HCT116 (cell line): ENCODE measurements around the gene C3orf70. TPM values are rescaled to one million over a fixed set of nuclear protein-coding genes. Genes with fewer than 3 reads are reported as not detected.

Experiments used
- ATAC-seq: fragments of 200-7000 bp; cut with Tn5 transposase; 2 replicates; pipeline ENCODE4 v1.9.1; 2020; ENCODE audit warnings: mild to moderate bottlenecking, moderate library complexity
- BruUV-seq: library from RNA; stranded (reverse); fragments of 400-500 nt; replicated peaks from 2 replicates; lab custom pipeline; 2021; lab: Mats Ljungman, UMichigan
- CTCF ChIA-PET: fragments of 300-600 bp; sonication (Branson Sonifier 250); formaldehyde crosslinking; loops from one replicate; lab custom pipeline; 2021; ENCODE audit warnings: antibody characterized with exemption; lab: Charles Lee
- POLR2A ChIA-PET: fragments of 300-600, 350-600 bp; sonication (Branson Sonifier 250); formaldehyde crosslinking; loops from one replicate; lab custom pipeline; 2021; ENCODE audit warnings: antibody characterized with exemption; lab: Charles Lee
- RAD21 ChIA-PET, 2 experiments: fragments of 300-600 bp; sonication (Branson Sonifier 250); formaldehyde crosslinking; loops; one replicate each; lab custom pipeline; 2023; ENCODE audit warnings: low total read pairs in 2 of 2; ENCODE audit not compliant: uncharacterized antibody in 2 of 2, unreplicated experiment in 2 of 2, low non-redundant PET in 1 of 2; lab: Charles Lee
- DNase-seq: peaks from one replicate; pipeline ENCODE4 v3.0.0-alpha.2; 2010; ENCODE audit warnings: low read depth, low spot score
- H2AFZ ChIP-seq: fragments of 200-600 bp; shearing (Covaris generic), sonication (generic); 2 replicates; pipeline ENCODE4 v1.6.1; 2017; ENCODE audit warnings: low read depth, mixed run types, mixed read lengths, antibody characterized with exemption, low read length; ENCODE audit not compliant: poor library complexity, severe bottlenecking
- H3K27ac ChIP-seq: 2 replicates; pipeline ENCODE4 v1.5.1; 2012; ENCODE audit warnings: low read depth, low read length
- H3K27me3 ChIP-seq: fragments of 200-600 bp; sonication (generic); 2 replicates; pipeline ENCODE4 v1.6.1; 2016; ENCODE audit warnings: mixed run types, low read length, mixed read lengths; ENCODE audit not compliant: insufficient read depth
- H3K36me3 ChIP-seq, 2 experiments: fragments of 200-500 bp in 1 of 2; fragments of 200-600 bp in 1 of 2; sonication (Bioruptor generic) in 1 of 2; sonication (generic) in 1 of 2; 2 replicates each; pipeline versions ENCODE4 v1.5.1 to v1.6.1; 2014 to 2016; ENCODE audit warnings: low read length in 2 of 2, inconsistent platforms in 1 of 2, mixed read lengths in 1 of 2, mixed run types in 1 of 2; ENCODE audit not compliant: insufficient read depth in 2 of 2, control insufficient read depth in 1 of 2
- H3K4me1 ChIP-seq, 2 experiments: fragments of 200-600 bp in 1 of 2; sonication (generic) in 1 of 2; 2 replicates each; pipeline versions ENCODE4 v1.5.1 to v1.6.1; 2012 to 2017; ENCODE audit warnings: low read length in 2 of 2, inconsistent platforms in 1 of 2, mild to moderate bottlenecking in 1 of 2, mixed read lengths in 1 of 2, mixed run types in 1 of 2, moderate library complexity in 1 of 2; ENCODE audit not compliant: insufficient read depth in 2 of 2, control insufficient read depth in 1 of 2
- H3K4me2 ChIP-seq: fragments of 200-600 bp; sonication (generic); 2 replicates; pipeline ENCODE4 v1.6.1; 2017; ENCODE audit warnings: mixed run types, low read length, mixed read lengths
- H3K4me3 ChIP-seq, 2 experiments: fragments of 200-600 bp in 1 of 2; sonication (generic) in 1 of 2; replicated peaks in 1 of 2; 2 replicates each; pipeline ENCODE4 v1.5.1; 2011 to 2016; ENCODE audit warnings: low read length in 2 of 2, control low read depth in 1 of 2, low read depth in 1 of 2, mild to moderate bottlenecking in 1 of 2, mixed read lengths in 1 of 2, mixed run types in 1 of 2
- H3K79me2 ChIP-seq: fragments of 200-600 bp; sonication (generic); 2 replicates; pipeline ENCODE4 v1.6.1; 2017; ENCODE audit warnings: mild to moderate bottlenecking, mixed run types, low read length, moderate library complexity, mixed read lengths; ENCODE audit not compliant: insufficient read depth
- H3K9ac ChIP-seq: fragments of 200-600 bp; sonication (generic); 2 replicates; pipeline ENCODE4 v1.6.1; 2016; ENCODE audit warnings: low read length, mixed read lengths
- H3K9me2 ChIP-seq: fragments of 200-600 bp; sonication (generic), shearing (Covaris generic); 2 replicates; pipeline ENCODE4 v1.6.1; 2017; ENCODE audit warnings: mixed run types, mild to moderate bottlenecking, moderate library complexity; ENCODE audit not compliant: insufficient read depth
- H3K9me3 ChIP-seq, 2 experiments: fragments of 200-500 bp in 1 of 2; fragments of 200-600 bp in 1 of 2; sonication (Bioruptor generic) in 1 of 2; sonication (generic) in 1 of 2; 2 replicates each; pipeline ENCODE4 v1.6.1; 2014 to 2017; ENCODE audit warnings: low read length in 2 of 2, mixed read lengths in 2 of 2, inconsistent platforms in 1 of 2, low read depth in 1 of 2, mild to moderate bottlenecking in 1 of 2, mixed run types in 1 of 2, moderate library complexity in 1 of 2; ENCODE audit not compliant: control insufficient read depth in 1 of 2, insufficient read depth in 1 of 2
- H4K20me1 ChIP-seq: fragments of 200-600 bp; sonication (generic), shearing (Covaris generic); 2 replicates; pipeline ENCODE4 v1.6.1; 2017; ENCODE audit warnings: mixed run types, mild to moderate bottlenecking, moderate library complexity; ENCODE audit not compliant: insufficient read depth
- CTCF ChIP-seq, 3 experiments: fragments of 200-600 bp in 1 of 3; sonication (generic) in 1 of 3; IDR thresholded peaks in 2 of 3; conservative IDR thresholded peaks in 1 of 3; 2 replicates each; pipeline ENCODE4 v1.5.1; 2012 to 2017; ENCODE audit warnings: low read depth in 2 of 3, low read length in 2 of 3, antibody characterized with exemption in 1 of 3, borderline replicate concordance in 1 of 3, control low read depth in 1 of 3, mild to moderate bottlenecking in 1 of 3, mixed read lengths in 1 of 3, mixed run types in 1 of 3, moderate library complexity in 1 of 3; ENCODE audit not compliant: insufficient read depth in 1 of 3
- EGR1 ChIP-seq: IDR thresholded peaks from 2 replicates; pipeline ENCODE4 v1.6.1; 2012; ENCODE audit warnings: low read depth
- ELF1 ChIP-seq: IDR thresholded peaks from 2 replicates; pipeline ENCODE4 v1.6.1; 2012; ENCODE audit warnings: low read depth, borderline replicate concordance
- EZH2 ChIP-seq: fragments of 200-600 bp; sonication (generic); IDR thresholded peaks from 2 replicates; pipeline ENCODE4 v1.6.1; 2017; ENCODE audit warnings: antibody characterized with exemption, mixed run types
- FOSL1 ChIP-seq: IDR thresholded peaks from 2 replicates; pipeline ENCODE4 v1.6.1; 2012; ENCODE audit warnings: low read depth
- JUND ChIP-seq: IDR thresholded peaks from 2 replicates; pipeline ENCODE4 v1.6.1; 2012
- intact Hi-C: fragments of 100-400 bp; cut with micrococcal nuclease; formaldehyde crosslinking; loops from 2 replicates; pipeline ENCODE4 v1.10.0; 2022
- total RNA-seq: library from RNA; stranded (reverse); gene quantifications from one replicate; pipeline ENCODE4 v1.2.1, GENCODE V29; 2021; ENCODE audit not compliant: unreplicated experiment
- TF ChIP-seq, protein P1 (sequence below): IDR thresholded peaks from 2 replicates; pipeline ENCODE4 v1.6.1; 2011; ENCODE audit warnings: mild to moderate bottlenecking, low read length, moderate library complexity; ENCODE audit not compliant: insufficient replicate concordance; ENCODE audit errors: extremely low read depth

The C3orf70 gene
- total RNA-seq, 1 experiment from 2014 or later = not detected

- no TSS peak for BruUV-seq
- no peaks in the 10 kb centered on the region for H3K4me1 ChIP-seq
- H3K9ac ChIP-seq = no peak overlapping the region
- H3K9me2 ChIP-seq = no peaks in the 10 kb centered on the region
- H3K79me2 ChIP-seq = no peaks in the 10 kb centered on the region
- intact Hi-C loops = no loop called here
- H3K9me3 ChIP-seq = no peaks in the 10 kb centered on the region
- H3K27me3 ChIP-seq = no peaks in the 10 kb centered on the region
- H2AFZ ChIP-seq = no peak overlapping the region
- ChIA-PET POLR2A (no interaction called here), RAD21 (no interaction called here), CTCF (no interaction called here)
- no peak for TF ChIP-seq EZH2
- TF ChIP-seq FOSL1 = no peak
- no peak for TF ChIP-seq JUND
- TF ChIP-seq CTCF (IDR thresholded peaks at IDR 0.05 in 2 of 3, conservative IDR thresholded peaks at IDR 0.05 in 1 of 3; ENCODE audit: borderline replicate concordance in 1 of 3, insufficient read depth in 1 of 3, low read depth in 2 of 3, low read length in 2 of 3) = no peak
- TF ChIP-seq, protein P1, sequence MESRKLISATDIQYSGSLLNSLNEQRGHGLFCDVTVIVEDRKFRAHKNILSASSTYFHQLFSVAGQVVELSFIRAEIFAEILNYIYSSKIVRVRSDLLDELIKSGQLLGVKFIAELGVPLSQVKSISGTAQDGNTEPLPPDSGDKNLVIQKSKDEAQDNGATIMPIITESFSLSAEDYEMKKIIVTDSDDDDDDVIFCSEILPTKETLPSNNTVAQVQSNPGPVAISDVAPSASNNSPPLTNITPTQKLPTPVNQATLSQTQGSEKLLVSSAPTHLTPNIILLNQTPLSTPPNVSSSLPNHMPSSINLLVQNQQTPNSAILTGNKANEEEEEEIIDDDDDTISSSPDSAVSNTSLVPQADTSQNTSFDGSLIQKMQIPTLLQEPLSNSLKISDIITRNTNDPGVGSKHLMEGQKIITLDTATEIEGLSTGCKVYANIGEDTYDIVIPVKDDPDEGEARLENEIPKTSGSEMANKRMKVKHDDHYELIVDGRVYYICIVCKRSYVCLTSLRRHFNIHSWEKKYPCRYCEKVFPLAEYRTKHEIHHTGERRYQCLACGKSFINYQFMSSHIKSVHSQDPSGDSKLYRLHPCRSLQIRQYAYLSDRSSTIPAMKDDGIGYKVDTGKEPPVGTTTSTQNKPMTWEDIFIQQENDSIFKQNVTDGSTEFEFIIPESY = no peak
- no peak for TF ChIP-seq ELF1
- TF ChIP-seq EGR1 = no peak
- no peak for ATAC-seq
- DNase-seq = no peak
- H3K4me3 ChIP-seq = no peak overlapping the region
- no peak overlapping the region for H3K4me2 ChIP-seq
- no peak overlapping the region for H3K27ac ChIP-seq
- no peaks in the 10 kb centered on the region for H4K20me1 ChIP-seq
- H3K36me3 ChIP-seq = no peaks in the 10 kb centered on the region
Measured at GRCh38 chr3:185172086-185173049, 19.5 kb upstream of the C3orf70 start.
